DMS 273 treated with DMSO at 0.1 percent for 48 hours (cell line): Measurements from ENCODE around the gene DOCK3.
"Not testable (repeated sequence)": the region's sequence is repeated elsewhere in the genome, so short reads cannot be mapped to it uniquely, and the experiment has no call there.

Experiments used
- DNase-seq: peaks from one replicate; lab custom pipeline; 2025; lab: John Stamatoyannopoulos, UW

The DOCK3 gene

DNA sequence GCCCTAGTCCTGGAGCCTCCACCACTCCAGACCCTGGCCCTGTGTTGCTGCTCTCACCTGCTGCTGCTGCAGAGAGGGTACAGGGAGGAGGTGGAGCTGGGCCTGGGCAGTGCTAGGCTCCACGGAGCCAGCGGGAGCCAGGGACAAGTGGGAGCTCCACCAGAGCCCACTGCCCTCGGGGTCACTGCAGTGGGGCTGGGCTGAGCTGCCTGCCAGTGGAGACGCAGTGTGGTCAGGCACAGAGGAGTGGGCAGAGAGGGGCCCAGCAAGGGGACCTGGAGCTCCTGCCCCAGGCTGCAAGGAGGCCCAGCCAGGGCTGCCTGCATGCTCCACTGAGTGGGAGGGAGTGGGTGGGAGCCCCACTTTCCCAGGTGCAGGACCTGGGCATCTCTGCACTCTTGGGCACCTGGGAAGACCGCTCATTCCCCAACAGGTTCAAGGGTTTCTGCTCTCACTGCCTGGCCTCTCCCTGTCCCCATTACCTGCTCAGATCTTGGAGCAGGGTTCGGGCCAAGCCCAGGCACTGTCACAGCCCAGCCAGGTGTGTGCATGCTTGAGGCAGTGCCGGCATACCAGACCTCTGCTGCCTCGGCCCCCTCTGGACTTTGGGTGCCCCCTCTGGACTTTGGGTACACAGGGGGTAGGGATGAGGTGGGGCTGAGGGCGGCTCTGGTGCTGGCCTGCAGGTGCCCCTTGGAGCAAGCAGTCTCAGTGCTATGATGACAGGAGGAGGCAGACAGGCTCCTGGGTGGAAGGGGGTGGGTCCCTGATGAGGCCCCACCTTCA is 308.0 kb downstream of the DOCK3 start:
- DNase-seq = no peak

DNA sequence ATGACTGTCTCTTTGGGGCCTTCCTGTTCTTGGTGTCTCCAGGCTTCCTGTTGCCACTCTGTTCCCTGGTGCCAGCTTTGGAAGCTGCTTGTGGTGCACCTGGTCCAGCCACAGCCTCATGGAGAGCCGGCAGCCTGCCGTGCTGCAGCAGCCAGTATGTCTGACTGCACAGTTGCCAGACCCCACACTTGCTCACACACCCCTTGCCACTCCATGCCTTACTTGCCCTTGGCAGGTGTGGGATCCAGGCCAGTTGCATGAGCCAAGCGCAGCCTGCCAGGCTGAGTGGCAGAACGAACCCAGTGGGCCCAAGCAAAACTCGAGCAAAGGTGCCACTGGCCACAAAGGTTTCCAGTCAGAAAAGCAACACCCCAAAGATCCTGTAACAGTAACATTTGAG is 309.2 kb downstream of the DOCK3 start:
- DNase-seq = no peak

DNA sequence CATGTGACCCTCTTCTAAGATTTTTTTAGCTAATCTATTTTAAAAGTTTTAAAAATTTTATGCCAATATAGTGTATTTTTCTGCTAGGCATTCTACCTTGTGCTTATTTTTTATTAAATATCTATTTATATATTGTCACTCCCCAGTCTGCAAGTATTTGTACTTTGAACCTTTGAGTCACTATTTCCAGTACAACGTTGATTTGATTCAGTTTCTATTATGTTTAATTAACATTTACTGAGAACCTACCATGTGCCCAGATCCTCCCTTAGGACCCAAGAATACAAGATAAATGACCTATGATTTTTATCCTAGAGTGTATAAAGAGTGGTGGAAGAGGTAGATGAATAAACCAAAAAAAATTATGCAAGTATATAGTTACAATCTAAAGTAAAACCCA is 311.2 kb downstream of the DOCK3 start:
- DNase-seq = no peak

DNA sequence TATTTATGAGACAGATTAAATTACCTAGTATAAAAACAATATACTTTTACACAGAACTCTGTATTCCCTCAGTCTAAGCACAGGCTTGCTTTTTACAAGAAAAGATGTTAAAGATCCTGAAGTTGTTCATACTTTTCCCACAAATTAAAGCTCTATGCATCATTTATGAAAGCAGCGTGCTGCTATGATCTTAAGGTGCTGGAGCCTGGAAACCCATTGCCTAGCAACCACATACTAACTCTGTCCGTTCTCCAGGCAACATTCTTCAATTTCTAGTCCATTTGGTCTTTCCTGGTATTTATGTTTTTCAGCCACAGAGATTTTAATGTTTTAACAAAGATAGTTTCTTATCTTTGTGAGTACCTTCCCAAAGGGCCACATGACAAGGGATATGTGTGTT is 312.0 kb downstream of the DOCK3 start:
- no peak for DNase-seq

DNA sequence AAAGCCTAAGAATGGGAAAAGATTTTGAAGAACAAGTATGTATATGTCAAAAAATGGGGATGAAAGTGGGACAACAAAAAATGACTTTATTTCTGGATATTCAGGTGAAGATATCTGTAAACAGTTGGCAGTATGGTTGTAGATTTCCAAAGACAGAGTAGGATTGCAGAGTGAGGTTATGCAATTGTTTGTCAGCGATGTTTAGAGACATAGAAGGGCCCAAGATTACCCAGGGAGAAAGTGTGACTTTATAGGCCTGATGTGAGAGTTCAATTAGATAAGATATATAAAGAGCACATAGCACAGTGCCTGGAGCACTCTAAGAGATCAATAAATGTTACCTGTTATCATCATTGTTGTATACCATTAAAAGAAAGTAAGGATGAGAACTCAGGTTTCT is 319.8 kb downstream of the DOCK3 start:
- no peak for DNase-seq

DNA sequence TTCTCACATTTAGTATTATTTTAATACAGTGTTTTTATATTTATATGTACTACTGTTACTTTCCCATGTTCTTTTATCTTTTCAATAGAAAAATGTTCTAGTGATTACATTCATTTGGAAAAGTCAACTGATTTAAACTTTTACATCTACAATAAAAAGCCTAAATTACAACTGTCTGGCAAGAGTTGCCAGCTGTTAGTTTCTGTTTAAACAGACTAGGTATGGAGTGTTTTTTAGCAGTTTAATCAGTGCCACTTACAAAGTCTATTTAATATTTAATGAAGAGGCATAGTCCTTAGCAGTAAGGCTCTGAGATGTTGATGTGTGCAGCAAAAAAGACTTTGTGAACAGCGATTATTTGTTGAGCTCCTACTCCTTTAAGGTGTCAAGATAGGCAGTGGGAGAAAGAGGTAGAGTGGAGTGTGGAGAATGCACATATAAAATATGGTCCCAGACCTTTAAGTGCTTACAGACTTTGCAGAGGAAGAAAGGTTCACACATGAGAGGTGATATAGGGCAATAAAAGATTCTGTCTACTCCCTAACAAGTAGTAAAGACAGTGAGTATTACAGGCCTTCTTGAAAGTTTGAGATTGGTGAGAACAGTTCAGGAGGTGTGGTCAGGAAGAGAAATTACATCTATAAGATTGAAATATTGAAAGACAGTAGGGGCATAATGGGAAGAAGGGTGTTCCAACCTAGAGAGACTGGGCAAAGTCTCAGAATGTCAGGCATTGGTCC is 320.5 kb downstream of the DOCK3 start:
- no peak for DNase-seq

DNA sequence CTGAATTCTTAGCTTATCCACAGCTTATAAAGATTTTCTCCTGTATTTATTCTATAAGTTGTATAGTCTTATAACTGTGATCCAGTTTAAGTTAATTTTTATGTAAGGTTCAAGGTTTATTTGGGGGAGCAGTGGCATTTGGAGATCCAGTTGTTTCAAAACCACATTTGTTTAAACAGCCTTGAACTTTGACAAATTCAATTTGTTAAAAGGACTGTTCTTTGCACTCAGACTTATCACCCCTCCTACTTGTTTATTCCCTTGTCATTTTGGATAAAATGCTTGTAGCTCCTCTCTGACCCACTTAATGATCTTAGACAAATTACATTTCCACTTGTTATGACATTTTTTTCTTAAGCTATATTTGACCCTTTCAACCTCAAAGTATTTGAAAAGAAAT is 327.8 kb downstream of the DOCK3 start:
- no peak for DNase-seq

DNA sequence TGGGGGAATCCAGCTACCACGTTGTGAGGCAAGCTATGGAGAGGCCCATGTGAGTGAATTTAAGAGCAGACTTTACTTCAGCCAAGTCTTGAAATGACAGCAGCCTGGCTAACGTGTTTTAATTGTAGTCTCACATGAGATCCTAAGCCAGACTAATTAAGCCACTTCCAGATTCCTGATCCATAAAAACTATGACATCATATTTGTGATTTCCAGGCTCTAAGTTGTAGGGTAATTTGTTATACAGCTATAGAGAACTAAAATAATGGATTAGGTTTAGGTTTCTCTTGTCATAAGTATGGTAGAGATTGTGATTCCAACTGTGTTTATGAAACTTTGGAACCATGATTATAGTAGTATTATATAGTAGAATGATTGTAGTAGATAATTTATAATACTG is 329.5 kb downstream of the DOCK3 start:
- DNase-seq = no peak

DNA sequence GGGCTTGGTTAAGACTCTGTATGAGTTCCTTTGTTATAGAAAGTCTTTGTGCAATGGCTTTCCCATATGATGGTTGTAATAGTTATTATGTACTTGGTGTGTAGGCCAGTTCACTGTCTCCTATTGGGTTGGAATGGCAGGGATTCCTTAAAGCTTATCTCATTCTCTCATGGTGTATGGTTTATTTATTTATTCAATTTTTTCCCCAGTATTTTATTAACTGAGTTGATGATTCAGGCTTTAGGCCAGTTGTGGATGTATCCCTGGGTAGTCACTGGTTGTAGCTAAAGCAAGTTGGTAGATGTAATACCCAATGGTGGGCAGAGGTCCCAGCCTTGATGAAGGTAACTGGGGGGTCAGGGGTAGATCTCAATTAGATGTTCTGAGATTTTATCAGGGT is 349.4 kb downstream of the DOCK3 start:
- no peak for DNase-seq

DNA sequence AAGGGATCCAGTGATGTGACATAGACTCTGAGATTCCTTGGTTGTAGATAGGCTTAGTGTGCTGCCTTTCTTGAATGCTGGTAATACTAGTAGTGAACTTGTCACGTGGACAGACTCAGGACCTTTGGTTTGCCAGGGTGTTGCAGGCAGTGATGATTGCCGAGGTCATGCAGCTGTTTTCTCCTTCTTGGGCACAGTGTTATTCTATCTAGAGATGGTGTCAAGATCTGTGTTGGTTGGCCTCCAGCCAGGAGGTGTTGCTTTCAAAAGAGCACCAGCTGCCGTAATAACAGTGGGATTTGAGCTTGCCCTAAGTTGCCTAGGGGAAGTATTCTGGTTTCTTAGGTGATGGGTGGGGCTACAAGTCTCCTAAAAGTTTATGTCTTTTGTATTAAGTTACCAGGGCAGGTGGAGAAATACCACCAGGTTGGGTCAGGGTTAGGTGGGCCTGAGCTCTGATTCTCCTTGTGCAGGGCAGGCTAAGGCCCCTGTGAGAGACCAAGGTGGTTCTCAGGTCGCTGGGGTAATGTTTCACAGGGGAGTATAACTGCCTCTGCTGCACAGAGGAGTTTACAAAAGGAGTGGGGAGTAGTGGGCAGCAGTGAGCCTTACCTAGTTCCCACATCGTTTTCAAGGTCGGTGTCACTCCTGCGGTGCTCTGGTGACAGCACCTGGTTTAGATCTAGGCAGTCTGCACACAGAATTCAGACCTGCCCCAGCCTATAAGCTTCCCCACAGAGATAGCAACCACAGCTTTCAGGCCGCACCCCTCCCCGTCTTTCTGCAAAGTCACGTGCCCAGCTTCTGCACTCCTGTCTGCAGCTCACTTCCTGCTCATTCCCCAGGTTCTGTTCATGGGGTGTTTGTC is 350.3 kb downstream of the DOCK3 start:
- peak; percentile 83 for DNase-seq

DNA sequence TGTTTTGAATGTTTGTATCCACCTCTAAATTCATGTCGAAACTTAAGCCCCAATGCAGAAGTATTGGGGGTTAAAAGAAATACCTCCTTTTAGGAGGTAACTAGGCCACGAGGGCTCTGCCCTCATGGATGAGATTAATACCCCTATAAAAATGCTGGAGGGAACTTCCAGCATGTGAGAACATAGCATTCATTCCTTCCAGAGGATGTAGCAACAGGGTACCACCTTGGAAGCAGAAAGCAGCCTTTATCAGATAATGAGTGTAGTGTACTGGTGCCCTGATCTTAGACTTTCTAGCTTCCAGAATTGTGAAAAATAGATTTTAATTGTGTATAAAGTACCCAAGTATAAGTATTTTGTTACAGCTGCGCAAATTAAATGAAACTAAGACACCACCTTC is 356.9 kb downstream of the DOCK3 start:
- DNase-seq = no peak

DNA sequence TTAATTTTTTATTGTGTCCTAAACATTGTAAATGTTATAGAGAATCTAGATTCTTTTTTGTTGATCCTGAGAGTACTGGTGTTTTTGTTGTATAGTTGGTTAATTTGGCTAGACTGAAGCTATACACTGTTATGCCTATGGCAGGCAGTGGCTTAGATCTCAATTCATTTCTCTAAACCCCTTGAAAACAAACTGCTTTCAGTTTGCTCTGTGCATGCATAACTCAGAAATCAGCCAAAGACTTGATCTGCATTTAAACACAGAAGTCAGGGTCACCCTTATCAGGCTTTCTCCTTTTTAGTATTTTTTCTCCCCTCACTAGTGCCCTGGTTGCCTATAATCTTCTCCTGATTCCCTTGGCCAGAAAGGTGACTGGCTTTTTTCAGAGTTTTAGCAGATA is 360.9 kb downstream of the DOCK3 start:
- DNase-seq = no peak

DNA sequence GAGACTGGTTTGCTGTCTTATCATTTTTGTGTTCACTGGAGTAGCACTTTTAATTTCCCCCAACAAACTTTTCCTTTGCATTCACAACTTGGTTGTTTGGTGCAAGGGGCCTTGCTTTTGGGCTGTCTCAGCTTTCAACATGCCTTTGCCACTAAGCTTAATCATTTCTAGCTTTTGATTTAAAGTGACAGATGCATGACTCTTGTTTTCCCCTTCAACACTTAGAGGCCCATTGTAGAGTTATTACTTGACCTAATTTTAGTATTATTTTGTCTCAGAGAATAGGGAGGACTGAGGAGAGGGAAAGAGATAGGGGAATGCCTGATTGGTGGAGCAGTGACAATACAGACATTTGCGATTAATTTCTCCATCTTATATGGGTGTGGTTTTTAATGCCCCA is 370.3 kb downstream of the DOCK3 start:
- DNase-seq = no peak

DNA sequence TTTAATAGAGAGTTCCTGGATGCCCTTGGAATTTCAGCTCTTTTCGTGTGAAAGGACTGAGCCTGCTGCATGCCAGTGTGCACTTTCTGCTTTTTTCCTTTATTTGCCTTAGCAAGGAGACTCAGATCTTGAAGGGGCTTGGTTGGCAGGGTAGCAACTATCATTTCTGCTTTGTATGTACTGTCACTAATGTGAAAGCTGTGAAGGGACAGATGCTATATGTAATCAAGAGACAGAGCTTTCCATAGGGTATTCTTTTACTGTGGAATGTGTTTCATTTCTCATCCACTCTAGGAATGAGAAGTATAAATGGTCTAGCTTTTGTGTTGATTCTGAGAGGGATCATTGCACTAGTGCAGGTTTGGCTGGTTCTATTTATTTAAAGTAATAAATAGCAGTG is 377.8 kb downstream of the DOCK3 start:
- no peak for DNase-seq

DNA sequence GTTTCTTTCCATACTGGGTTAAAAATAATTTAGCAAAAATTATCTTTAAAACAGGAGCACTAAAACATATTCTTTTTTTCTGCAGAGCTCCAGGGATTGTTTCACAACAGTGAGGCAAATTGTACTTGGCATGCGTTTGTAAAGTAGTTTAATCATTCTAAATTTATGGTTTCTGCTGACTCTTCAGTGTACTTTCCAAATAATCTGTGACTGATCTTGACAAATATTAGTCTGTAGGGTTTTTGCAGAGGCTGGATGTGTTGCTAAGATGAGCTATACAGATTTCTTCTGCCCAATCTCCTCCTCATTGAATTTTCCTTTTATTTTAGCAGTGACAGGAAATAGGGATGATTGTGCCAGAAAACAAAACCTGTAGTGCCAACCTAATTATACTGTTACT is 382.4 kb downstream of the DOCK3 start:
- DNase-seq = no peak

DNA sequence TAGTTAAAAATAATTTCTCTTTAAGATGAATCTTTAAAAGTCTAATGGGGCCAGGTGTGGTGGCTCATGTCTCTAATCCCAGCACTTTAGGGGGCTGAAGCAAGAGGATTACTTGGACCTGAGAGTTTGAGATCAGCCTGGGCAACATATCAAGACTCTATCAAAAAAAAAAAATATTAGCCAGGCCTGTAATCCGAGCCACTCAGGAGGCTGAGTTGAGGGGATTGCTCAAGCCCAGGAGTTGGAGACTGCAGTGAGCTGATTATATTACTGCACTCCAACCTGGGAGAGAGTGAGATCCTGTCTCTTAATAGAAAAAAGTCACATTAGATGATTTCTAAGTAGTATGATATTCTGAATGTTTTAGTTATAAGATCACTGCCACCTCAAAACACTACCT is 388.3 kb downstream of the DOCK3 start:
- DNase-seq = no peak

DNA sequence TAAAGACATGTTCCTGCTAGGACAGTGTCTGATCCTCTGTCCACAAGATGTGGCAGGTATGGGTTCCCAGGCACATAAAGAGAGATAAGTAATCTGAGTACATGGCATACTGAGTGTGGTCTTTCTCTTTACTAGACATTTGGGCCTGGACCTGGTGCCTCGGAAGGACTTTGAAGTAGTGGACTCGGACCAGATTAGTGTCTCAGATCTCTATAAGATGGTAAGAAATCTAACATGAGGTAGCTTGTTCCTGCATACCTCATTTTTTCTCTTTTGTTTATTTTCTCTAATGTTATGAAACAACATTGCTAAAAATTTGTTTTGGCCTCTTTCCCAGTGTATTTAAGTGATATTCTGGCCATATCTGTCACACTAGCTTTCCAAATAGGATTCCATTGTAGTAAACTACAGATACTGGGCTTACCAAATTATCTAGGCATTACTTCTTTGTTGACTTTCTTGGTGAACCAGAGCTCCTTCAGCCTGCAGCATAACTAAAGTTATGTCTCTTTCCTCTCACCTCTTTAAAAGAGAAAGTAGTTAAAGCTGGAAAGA is 400.6 kb downstream of the DOCK3 start:
- DNase-seq = no peak

DNA sequence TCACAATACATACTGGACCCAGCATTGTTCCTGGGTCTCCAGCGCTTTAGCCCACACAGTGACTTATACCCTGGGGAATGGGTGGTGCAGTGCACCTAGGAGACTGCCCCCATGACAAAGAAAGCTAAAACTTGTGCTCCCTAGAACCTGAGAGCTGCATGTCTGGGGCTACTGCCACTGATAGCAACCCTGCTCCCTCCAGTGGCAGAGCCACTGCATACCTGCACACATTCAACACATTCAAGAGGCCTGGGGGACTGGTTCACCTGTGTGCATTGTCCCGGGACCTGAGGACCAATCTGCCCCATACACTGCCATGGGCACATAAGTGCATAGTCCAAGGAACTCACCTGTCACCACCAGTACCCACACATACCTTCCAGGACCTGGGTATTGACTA is 407.6 kb downstream of the DOCK3 start:
- no peak for DNase-seq

DNA sequence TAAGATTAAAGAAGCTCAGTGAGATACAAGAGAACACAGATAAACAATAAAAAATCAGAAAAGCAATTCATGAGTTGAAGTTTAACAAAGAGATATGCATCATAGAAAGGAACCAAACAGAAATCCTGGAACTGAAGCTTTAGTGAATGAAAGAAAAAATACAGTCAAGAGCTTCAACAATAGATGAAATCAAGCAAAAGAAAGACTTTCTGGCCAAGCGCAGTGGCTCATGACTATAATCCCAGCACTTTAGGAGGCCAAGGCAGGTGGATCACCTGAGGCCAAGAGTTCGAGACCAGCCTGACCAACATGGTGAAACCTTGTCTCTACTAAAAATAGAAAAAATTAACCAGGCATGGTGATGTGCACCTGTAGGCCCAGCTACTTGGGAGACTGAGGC is 408.8 kb downstream of the DOCK3 start:
- DNase-seq = no peak

DNA sequence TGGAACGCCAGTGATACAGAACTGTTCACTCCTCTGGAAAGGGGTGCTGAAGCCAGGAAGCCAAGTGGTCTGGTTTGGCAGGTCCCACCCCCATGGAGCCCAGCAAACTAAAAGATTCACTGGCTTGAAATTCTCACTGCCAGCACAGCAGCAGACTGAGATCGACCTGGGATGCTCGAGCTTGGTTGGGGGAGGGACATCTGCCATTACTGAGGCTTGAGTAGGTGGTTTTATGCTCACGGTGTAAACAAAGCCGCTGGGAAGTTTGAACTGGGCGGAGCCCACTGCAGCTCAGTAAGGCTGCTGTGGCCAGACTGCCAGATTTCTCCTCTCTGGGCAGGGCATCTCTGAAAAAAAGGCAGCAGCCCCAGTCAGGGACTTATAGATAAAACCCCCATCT is 417.4 kb downstream of the DOCK3 start:
- not testable (repeated sequence) for DNase-seq

DNA sequence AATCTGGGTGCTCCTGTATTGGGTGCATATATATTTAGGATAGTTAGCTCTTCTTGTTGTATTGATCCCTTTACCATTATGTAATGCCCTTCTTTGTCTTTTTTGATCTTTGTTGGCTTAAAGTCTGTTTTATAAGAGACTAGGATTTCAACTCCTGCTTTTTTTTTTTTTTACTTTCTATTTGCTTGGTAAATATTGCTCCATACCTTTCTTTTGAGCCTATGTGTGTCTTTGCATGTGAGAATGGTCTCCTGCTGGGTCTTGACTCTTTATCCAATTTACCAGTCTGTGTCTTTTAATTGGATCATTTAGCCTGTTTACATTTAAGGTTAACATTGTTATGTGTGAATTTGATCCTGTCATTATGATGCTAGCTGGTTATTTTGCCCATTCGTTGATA is 420.1 kb downstream of the DOCK3 start:
- DNase-seq = not testable (repeated sequence)

DNA sequence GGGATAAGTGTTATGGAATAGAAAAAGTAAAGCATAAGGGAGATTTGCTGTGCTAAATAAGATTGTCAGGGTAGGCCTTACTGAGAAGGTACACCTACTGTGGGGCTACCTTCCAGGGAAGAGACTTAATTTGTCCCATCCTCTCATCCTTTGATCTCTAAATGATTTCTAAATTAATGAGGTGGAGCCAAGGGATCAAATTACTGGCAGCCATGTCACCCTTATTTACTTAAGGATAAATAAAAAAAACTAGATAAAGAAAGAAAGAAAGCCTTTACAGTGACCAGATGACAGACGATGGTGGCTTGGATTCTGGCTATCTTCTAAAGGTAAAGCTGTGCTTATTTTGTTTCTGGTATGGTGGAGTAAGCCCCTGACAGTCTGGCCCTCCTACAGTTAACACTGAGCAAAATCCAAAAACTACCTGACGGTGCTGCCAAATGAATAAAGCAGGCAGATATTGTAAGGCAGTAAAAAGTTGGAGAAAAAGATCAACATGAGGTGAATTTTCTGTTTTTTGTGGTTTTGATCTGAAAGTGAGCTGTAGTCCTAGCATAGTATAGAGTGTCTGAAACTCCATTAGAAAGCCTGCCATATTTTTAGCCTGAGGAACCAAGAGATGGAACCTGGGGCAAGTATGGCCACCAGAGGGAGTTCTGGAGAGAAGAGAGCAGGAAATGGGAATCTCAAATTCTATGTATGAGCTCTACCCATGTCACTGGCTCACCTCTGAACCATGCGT is 425.2 kb downstream of the DOCK3 start:
- DNase-seq = no peak
